ENCODE measurements around the gene FRMD4B.
A peak's percentile ranks its signal among the peaks of the same experiment; 100 is the strongest.

FRMD4B gene

DNA sequence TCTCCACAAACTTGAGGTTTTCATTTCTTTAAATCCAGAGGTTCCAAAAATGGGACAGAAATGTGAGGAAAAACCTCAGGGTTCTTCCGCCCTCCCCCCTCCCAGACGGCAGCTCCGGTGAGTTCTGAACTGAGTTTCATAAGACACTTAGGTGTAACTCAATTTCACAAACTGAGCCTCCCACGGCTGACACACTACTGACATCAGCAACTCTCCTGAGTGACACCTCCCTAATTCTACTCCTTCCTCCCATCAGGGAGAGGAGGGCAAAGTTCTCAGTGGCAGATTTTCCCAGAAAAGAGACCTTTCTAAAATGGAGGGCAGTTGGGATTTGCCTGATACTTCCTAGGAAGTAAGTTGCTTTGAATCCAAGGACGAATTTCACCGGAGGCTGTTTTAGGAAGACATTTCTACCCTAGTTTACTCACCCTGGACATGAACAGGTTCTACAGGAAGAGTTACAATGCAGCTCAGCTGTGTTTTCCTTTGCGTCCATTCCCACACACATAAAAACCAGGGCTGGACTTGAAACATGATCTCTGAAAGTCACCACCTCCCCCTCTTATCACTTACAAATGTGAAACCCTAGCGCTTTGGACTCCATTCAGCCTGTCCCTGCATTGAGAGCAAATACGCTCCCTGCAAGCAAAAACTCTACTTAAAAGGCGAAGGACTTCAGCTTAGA lies 185.4 kb downstream of the FRMD4B start:
- peak; percentile 17 for DNase-seq

DNA sequence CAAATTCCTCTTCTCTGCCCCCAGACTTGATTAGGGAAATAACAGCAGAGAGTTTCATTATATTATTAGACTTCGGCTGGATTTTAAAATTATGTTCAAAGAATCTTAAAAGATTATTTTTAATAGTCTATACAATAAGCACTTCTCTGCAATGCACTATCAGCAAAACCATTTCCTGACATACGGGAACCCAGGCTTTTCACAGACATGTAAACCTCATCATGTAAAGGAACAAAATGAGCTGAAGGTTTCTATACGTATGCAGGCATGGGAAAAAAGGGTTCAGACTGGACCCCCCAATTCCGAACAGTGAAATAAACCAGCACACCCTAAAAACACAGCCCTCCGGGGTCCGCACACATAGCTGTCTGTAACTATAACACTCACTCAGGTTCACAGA lies 185.9 kb downstream of the FRMD4B start:
- DNase-seq = no peak

DNA sequence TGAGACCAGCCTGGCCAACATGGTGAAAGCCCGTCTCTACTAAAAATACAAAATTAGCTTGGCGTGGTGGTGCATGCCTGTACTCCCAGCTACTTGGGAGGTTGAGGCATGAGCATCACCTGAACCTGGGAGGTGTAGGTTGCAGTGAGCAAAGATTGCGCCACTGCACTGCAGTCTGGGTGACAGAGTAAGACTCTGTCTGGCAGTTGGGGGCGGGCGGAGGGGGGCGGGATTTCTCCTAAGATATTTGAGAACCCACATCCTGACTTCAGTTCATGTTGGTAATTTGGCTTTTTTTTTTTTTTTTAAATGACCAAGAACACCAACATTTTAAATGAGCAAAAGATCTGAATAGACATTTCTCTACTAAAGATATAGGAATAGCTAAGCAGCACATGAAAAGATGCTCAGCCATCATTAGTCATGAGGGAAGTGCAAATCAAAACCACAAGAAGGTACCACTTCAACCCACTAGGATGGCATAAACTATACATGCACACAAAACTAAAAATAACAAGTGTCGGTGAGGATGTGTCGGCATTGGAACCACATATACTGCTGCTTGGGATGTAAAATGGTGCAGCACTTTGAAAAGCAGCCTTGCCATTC lies 187.9 kb downstream of the FRMD4B start:
- peak; percentile 61 for DNase-seq

DNA sequence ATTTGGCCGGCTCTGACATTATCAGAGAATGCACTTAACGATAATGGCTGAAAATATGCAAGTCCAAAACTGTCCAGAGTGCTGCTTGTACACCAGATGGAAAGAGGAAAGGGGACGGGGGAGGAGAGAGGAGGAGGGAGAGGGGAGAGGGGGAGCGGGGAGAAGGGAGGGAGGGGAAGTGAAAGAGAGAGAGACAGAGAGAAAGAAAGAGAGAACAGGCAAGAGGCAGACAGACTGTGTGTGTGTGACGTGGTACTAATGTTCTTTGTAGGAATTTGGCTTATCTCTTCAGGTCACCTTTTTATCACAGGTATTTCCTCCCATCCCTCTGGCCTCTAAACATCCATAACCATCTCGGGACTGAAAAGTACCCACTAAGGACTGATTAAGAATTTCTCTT lies 188.4 kb downstream of the FRMD4B start:
- no peak for DNase-seq

DNA sequence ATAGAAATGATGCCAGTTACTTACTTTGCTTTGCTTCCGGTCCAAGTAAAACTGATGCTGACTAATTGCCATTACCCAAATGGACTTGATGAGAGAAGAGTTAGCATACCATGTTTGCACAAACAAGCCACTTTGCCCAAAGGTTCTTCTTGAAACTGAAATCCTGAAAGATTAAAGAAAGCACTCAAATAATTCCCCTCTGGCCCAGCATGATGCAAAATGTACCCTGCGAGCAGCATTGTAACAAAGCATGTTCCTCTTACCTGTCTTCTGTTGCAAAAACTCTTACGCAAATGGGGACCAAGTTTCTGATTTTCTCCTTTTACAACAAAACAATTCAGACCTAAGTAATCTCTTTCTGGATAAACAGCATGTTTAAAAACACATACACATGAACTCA lies 189.0 kb downstream of the FRMD4B start:
- no peak for DNase-seq

DNA sequence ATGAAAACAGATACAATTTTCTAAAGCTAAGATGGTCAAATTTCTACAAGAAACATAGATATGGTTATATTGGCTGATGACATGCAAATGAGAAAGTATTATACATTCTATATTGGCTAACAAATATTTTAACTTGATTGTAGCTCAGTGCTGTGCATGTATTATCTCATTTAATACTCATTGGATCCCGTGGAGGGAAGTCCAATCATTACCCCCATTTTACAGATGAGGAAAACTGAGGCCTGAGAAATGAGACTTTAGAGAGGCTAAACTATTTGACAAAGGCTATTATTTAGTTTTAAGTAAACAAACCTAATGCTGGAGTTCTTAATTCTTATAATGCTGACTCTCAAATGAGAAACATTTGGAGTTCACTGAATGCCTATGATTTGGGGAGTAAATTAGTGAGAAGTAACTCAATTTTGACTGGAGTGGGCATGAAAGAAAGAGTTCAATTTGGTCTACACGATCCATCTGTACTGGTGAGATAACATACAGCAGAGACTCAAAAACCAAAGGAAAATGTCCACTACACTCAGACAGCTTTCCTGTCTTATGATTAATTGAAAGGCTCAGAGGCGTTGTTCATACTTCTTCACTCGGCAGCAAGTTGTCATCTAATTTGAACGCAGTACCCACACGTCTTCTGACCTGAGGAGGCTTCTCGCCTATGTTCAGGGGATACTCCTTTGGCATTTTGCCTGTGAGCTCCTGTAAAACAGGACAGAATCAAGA lies 191.3 kb downstream of the FRMD4B start:
- no peak for DNase-seq

DNA sequence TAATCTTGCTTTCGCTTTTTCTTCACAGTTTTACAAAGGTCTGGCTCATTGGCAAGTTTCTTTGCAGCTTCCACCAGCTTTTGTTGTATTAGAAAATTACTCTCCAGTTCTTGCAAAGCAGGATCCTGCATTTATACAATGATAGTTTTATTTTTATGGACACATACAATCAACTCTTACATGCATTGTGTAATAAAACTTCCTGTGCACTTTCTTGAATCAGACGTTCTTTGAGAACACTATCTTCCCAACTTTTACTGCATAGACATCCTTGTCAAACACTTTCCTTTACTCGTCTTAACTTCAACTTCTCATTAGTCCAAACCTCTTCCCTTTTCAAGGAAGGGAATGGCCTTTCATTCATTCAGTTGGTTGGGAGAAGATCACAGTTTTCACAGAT lies 192.1 kb downstream of the FRMD4B start:
- no peak for DNase-seq

DNA sequence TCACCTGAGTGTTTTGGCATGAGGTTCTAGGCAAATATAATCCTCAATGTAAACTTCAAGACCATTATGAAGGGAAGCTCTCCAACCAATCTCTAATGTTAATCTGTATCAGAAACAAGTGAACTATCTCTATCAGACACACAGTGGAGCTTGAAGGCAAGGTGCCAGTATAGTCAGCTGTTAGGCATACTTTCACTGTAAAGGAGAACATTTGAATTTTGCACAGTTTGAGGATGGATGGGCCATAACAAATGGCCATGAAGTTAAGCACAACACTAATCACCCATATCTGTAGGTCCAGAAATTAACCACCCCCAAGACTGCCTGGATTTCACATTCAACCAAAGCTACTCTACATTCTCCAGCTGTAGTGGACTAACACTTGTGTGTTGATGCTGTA lies 194.4 kb downstream of the FRMD4B start:
- DNase-seq = no peak

DNA sequence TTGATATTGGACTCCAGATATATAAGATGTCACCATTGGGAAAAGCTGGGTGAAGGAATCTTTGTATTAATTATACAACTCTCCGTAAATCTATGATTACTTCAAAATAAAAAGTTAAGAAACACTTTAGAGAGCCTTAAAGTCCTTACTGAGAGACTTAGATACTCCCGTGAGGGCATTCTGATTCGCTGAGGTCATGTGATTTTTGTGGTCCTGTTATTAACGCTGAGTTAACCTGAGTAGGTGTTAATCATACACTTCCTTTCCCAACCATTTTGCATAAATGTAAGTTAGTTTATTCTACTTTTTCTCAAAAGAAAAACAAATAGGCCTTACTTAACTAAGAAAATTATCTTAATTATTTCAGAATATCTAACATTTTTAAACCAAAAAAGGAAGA lies 196.4 kb downstream of the FRMD4B start:
- no peak for DNase-seq

DNA sequence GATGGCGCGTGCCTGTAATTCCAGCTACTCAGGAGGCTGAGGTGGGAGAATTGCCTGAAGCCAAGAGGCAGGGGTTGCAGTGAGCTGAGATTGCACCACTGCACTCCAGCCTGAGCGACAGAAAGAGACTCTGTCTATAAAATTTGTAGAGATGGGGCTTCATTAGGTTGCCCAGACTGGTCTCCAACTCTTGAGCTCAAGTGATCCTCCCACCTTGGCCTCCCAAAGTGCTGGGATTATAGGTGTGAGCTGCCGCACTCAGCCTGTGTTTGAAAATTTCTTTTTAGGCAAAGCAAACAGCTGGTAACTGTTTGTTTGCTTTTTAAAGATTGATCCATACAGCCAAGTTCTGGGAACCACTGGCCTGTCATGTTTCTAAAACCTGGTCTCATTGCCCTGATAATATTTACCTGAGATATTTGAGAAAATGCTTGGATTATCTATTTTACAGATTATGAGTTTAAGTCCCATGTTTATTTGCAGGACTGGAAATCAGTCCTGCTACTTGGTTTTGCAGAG lies 199.3 kb downstream of the FRMD4B start:
- DNase-seq = no peak

DNA sequence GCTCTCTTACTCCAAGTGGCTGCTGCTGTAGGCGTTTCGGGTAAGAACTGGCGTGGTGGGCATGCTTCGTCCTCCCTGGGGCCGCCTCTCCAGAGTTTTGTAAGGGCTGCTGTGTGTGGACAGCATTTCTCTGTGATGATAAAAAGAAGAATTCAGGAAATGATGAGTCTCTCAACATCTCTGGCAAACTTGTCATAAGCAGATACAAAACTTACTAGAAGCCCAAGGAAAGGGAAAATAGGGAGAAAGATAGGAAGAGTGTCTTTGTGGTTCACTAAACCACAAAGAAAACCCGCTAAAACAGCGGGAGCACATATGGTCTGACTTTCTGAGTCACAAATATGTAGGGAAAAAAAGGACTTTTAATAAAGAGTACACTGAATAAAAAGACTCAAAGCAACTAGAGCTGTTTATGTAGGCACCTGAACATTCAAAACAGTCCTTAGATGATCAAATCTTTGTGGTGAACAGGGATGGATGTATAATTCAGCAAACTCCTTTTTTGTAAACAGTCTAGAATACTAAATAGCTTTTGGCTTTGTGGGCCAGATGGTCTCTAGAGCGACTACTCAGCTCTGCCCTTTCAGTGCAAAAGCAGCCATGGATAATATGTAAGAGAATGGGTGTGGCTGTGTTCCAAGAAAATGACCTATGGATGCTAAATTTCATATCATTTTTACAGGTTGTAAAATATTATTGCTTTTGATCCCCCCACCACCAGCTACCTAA lies 203.1 kb downstream of the FRMD4B start:
- DNase-seq = no peak

DNA sequence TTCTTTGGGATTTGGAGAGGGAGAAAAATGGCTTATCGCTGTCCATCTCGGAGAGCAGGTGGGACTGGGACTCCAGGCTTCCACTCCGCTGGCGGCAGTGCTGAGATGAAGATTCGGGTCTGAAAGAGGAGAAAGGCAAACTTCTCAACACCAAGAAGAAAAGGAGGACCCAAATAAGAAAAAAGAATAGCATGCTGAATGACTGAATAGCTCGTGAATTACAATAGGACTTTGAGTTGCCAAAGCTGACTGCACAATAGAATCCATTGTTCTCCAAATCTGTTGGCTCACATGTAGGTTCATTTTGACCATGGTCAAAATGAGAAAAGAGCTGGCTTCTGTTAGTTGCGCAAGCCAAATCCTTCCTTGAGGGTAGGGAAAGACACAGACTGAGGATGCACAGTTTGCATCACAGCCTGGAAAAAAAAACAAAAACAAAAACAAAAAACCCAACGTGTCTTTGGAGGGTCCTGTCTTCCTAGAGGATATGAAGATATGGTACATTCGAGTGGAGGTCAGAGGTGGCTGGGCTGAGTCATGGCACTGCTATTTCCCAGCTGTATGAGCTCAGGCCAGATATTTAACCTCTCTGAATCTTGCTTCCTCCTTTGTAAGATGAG lies 204.2 kb downstream of the FRMD4B start:
- no peak for DNase-seq

DNA sequence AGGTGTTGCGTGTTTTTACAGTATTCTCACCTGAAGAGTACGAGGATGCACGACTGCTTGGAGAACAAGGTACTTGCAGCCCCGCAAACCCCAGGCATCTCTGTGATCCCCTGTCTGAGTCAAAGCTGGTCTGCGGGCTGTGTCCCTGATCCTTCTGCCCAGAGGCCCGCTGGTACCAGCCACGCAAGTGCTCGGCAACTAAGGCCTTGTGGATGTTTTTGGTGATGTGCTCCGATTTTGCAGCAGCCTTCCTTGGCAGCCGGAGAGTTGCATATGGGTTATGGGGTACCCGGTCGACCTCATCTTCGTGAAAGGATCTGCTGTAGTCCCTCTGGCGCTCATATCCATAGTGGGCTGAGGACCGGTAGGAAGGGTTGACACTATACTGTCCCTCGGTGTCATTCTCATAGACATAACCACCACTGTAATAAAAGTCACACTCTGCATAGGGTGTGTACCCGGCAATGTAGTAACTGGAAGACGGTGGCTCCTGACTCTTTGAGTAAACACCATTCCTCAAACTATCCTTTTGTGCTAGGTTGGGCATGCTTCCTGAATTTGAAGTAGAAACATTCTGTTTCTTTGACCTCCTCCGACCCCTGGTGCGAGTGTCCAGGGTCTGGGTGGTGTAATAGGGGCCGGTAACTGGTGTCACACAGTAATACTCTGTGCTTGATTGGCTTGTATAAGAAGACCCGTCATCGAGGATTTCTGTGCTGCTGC lies 204.9 kb downstream of the FRMD4B start:
- no peak for DNase-seq

DNA sequence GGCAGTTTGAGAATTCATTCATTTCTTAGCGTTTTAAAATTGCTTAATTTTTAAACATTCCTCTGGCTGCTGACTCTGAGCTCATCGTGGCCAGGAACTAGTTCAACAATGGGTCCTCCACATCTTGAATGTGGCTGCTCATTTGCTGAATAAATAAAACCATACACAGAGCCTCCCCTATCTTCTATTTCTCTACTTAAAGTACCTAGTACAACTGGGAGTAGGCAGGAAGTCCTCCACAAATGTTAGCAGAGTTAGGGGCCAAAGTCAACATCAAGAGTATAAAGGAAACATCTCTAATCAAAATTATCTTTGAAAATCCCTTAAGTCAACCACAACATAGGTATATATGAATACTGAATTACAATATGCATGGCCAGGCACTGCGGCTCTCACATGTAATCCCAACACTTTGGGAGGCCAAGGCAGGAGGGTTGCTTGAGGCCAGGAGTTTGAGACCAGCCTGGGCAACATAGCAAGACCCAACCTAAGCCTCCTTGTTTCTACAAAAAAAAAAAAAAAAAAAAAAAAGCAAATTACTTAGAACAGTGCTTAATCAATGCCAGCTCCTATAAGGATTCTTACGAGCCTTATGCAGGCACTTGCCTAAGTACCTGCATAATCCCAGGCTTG lies 206.0 kb downstream of the FRMD4B start:
- DNase-seq = no peak

DNA sequence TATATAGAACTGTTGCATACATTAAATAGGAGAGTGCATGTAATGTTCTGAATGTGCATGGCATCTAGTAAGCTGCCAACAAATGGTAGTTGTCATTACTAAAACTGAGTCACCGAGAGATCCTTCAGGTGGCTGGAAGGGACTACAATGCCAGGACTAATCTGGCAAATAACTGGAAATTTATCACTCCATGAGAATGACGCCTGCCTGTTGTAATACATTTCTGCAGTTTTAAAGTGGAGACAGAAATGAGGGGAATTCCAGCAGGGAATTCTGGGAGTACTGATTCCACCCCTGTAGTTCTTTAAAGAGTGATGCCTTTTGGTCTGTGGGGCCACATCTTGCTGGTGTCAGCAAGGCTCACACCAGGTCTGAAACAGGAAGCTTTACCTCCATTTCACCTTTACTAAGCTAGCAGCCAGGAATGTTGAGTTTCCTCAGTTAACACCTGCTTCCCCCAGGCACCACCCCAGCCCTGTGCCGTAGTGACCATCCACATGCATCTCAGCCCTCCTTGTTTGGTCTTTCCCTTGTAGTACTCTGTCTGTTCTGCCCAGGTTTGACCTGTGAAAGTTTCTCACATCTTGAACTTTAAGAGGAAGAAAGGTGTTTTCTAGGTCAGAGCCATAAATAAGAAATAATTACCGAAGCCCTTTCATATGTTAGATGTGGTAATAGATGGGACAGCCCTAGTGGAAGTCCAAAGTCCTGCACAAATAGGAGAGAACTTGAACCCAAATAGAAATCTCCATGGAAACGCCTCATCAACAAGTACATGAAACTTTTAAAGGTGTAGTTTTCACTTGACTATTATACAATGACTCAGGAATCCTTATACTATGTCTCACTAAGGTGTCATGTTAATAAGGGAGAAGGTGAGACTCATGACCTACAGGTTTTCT lies 206.8 kb downstream of the FRMD4B start:
- DNase-seq = no peak

DNA sequence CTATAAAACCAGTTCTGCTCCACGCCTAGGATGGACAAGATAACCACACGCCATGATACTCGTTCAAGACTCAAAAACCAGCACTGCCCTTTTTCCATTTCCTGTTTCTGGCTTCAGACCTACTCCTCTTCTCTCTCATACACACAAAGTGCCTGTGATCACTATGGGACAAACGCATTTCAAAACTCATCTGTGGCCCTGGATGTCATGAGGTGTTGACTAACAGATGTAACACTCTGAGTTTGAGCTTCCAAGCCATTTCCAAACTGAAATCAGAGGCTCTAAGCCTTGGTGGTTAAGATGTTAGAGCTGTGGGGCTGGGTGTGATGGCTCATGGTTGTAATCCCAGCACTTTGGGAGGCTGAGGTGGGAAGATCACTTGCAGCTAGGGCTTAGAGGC lies 207.8 kb downstream of the FRMD4B start:
- DNase-seq = no peak

DNA sequence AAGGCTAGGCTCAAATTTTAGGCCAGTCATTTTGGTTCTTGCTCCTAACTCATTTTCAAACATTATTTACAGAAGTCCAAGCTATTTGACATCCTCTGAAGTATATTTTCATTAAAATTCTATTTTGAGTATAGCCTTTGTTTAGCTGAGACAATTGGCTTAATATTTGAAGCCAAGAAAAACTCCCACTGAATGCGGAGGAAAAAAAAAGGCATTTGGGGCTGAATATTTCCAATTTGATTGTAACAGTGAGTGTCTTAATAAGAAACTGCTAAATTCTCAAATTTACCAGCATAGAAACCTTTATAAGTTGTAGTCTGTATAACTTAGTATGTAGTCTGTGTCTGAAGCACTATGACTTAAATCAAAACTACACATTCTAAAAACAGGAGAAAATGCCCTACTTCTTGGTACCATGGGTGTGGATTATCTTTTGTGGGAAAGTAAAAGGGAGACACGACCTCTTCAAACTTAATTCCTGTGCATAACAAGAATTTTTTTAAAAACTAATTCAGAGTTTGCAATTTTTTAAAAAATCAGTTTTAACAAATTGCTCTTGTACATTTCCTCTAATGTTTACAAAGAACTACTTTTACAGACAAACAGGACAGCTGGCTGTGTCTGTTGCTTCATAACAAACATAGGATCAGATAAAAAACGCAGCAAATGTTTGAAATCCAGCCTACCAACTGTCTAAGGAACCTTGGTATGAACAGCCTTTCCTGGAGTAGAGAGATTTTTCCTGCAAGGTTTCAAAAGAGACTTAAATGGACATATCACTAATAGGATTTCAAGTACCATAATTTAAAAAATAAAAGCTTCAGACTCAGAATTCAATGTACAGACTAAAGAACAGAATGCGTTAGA lies 210.8 kb downstream of the FRMD4B start:
- no peak for DNase-seq

DNA sequence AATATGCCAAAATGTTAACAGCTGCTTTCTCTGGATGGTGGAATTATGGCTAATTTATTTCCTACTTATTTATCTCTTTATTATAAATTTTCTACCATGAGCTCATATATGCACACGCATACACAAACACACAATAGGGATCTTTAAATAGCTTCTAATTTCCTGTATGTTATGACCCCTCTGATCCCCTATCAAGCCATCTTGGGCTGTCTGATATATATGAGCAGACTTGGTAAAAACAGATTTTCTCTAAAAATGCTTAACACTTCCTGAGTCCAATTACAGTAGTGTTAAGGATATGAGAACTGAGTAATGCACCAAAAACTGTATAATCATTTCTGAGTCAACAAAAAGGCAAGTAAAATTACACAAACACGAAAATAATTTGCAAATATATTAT lies 211.4 kb downstream of the FRMD4B start:
- DNase-seq = no peak

DNA sequence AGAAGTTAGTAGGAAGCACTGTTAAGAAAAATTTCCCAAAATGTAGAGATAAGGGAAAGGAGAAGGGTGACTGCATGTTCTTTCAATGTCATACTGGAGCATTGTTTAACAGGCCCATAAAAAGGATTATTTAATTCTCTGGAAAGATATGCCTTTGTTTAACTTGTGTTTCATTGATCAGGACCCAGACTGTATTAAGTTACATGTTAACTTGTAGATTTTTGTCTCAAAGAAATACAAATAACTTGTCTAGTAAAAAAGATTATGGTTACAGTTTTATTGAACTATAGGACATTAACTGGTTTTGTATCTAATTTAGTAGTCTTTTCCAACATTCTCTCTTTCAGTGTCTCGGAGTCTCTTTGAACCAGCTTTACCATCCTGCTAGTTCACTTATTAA lies 213.8 kb downstream of the FRMD4B start:
- DNase-seq = no peak

DNA sequence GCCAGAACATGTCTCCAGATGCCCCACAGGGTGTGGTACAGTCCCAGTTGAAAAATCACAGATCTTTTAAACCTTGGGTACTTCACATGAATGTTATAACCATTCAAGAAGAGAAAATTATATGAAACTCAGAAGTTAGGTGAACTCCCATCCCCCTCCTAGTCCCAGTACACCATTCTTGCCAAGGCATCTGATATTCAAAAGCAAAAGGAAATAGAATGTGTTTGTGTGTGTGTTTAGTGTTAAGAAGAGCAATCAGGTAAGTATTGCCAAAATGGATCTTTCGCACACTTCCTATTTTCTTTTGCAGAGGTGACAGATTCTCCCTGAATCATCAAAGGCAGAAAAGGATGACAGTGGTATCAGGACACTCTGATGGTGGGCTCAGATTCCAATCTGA lies 219.4 kb downstream of the FRMD4B start:
- DNase-seq = no peak

Data from T-helper 9 cell (primary cell).